ENCODE measurements around the gene ATP6V1A. TPM values are rescaled to one million over a fixed set of nuclear protein-coding genes. Genes with fewer than 3 reads are reported as not detected.

Gene ATP6V1A
- total RNA-seq, 1 experiment from 2014 or later = 43.8 TPM

GRCh38 chr3:113825090-113825489, 78.3 kb downstream of the ATP6V1A start:
- BruUV-seq (replicated peaks) = no TSS peak
- CTCF ChIA-PET = interaction anchor here (0.6 to 0.8 kb wide), 2 partner anchors 80 to 338 kb away, joined by 3 read pairs; no protein-coding TSS in a partner anchor
- no peaks in the 10 kb centered on the region for H4K20me1 ChIP-seq (ENCODE audit: low read length)
- no peaks in the 10 kb centered on the region for H3K9me2 ChIP-seq (replicated peaks; ENCODE audit: low read length)
- ATAC-seq = peak; percentile 62
- H3K27ac ChIP-seq (ENCODE audit: low read length) = no peak overlapping the region
- no peak overlapping the region for H3K9ac ChIP-seq (ENCODE audit: low read length)
- H2AFZ ChIP-seq (ENCODE audit: low read length) = 0 out of 2 replicates have a peak overlapping the region, but pooled peaks have one; percentile 40
- H3K27me3 ChIP-seq (ENCODE audit: low read length) = no peaks in the 10 kb centered on the region
- TF ChIP-seq, protein P1, sequence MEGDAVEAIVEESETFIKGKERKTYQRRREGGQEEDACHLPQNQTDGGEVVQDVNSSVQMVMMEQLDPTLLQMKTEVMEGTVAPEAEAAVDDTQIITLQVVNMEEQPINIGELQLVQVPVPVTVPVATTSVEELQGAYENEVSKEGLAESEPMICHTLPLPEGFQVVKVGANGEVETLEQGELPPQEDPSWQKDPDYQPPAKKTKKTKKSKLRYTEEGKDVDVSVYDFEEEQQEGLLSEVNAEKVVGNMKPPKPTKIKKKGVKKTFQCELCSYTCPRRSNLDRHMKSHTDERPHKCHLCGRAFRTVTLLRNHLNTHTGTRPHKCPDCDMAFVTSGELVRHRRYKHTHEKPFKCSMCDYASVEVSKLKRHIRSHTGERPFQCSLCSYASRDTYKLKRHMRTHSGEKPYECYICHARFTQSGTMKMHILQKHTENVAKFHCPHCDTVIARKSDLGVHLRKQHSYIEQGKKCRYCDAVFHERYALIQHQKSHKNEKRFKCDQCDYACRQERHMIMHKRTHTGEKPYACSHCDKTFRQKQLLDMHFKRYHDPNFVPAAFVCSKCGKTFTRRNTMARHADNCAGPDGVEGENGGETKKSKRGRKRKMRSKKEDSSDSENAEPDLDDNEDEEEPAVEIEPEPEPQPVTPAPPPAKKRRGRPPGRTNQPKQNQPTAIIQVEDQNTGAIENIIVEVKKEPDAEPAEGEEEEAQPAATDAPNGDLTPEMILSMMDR (conservative IDR thresholded peaks at IDR 0.05; ENCODE audit: low read depth, low read length) = peak; percentile 29; the same call in 1 of the 2 replicates
- TF ChIP-seq EZH2phosphoT487 (IDR thresholded peaks at IDR 0.05; ENCODE audit: borderline replicate concordance, low read length) (no peak), EZH2 (IDR thresholded peaks at IDR 0.05; ENCODE audit: low read length, unreplicated experiment) (no peak)
- peaks cover 20% of the 10 kb centered on the region for H3K4me1 ChIP-seq (ENCODE audit: insufficient read depth, low read length)
- no peak overlapping the region for H3K4me2 ChIP-seq (ENCODE audit: low read length)
- DNase-seq = peak; percentile 44
- no peak overlapping the region for H3K4me3 ChIP-seq (ENCODE audit: low read length)
- no peaks in the 10 kb centered on the region for H3K9me3 ChIP-seq (ENCODE audit: low read length)
- POLR2A ChIA-PET (ENCODE audit: unreplicated experiment) = interaction anchor here (0.5 to 1.1 kb wide), 2 partner anchors 22 to 140 kb away, joined by 5 to 8 read pairs; no protein-coding TSS in a partner anchor
- intact Hi-C loops (cut with micrococcal nuclease) = no loop called here
- H3K79me2 ChIP-seq (ENCODE audit: low read length) = no peaks in the 10 kb centered on the region
- no peaks in the 10 kb centered on the region for H3K36me3 ChIP-seq (ENCODE audit: low read depth, low read length)
- no peaks in the 10 kb centered on the region for H3F3A ChIP-seq (ENCODE audit: low read length, unreplicated experiment)

DNA sequence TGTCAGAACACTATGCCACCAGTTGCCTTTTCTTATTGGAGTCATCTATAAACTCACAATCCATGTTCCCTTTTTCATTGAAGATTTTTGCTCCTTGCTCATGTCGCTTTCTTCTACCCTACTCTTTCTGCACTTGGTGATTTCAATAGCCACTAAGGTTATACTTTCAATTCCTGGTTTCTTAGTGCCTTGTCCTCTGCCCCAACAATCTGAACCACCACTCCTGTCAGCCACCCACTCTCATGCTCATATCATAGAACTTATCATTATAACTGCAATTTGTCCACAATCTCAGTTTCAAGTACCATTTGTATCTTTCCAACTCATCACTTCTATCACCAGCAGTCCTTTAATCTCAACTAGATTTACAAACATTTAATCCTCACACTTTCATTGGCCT, 81.8 kb downstream of the ATP6V1A start:
- H3K9me2 ChIP-seq (replicated peaks; ENCODE audit: low read length) = no peaks in the 10 kb centered on the region
- CTCF ChIA-PET = no interaction called here

More for the DNA sequence above, 81.8 kb downstream of the ATP6V1A start:
- H3F3A ChIP-seq (ENCODE audit: low read length, unreplicated experiment) = no peaks in the 10 kb centered on the region
- H3K9ac ChIP-seq (ENCODE audit: low read length) = no peak overlapping the region
- no peaks in the 10 kb centered on the region for H4K20me1 ChIP-seq (ENCODE audit: low read length)
- POLR2A ChIA-PET (ENCODE audit: unreplicated experiment) = no interaction called here
- ATAC-seq = no peak
- no peak overlapping the region for H3K4me3 ChIP-seq (ENCODE audit: low read length)
- H3K36me3 ChIP-seq (ENCODE audit: low read depth, low read length) = no peaks in the 10 kb centered on the region
- no peak overlapping the region for H3K27ac ChIP-seq (ENCODE audit: low read length)
- H3K4me1 ChIP-seq (ENCODE audit: insufficient read depth, low read length) = peaks cover 32% of the 10 kb centered on the region
- no peaks in the 10 kb centered on the region for H3K9me3 ChIP-seq (ENCODE audit: low read length)
- no peak overlapping the region for H2AFZ ChIP-seq (ENCODE audit: low read length)
- H3K27me3 ChIP-seq (ENCODE audit: low read length) = no peaks in the 10 kb centered on the region
- no TSS peak for BruUV-seq (replicated peaks)
- TF ChIP-seq, protein P1 (conservative IDR thresholded peaks at IDR 0.05; ENCODE audit: low read depth, low read length) = no peak
- TF ChIP-seq EZH2 (IDR thresholded peaks at IDR 0.05; ENCODE audit: low read length, unreplicated experiment) (no peak), EZH2phosphoT487 (IDR thresholded peaks at IDR 0.05; ENCODE audit: borderline replicate concordance, low read length) (no peak)
- intact Hi-C loops (cut with micrococcal nuclease) = no loop called here
- no peaks in the 10 kb centered on the region for H3K79me2 ChIP-seq (ENCODE audit: low read length)
- DNase-seq = no peak
- no peak overlapping the region for H3K4me2 ChIP-seq (ENCODE audit: low read length)

Measured in PC-3 (cell line).